ENCODE data around the gene TBKBP1.

- no peak for TF ChIP-seq POLR2A (IDR thresholded peaks at IDR 0.05)
- no peak for TF ChIP-seq CTCF (IDR thresholded peaks at IDR 0.05)
- no peak for TF ChIP-seq POLR2AphosphoS5 (IDR thresholded peaks at IDR 0.05)
These were observed 18.4 kb upstream of the TBKBP1 start for GRCh38 chr17:47675380-47676198.
